Left ventricle myocardium inferior (tissue), 1 donor: Measurements from ENCODE around the gene PGAM1. TPM values are rescaled to one million over a fixed set of nuclear protein-coding genes. Genes with fewer than 3 reads are reported as not detected.
A peak's percentile ranks its signal among the peaks of the same experiment; 100 is the strongest.

ENCODE experiments used
- DNase-seq: peaks from one replicate; pipeline ENCODE4 v3.0.0-alpha.2; 2020
- H3K27ac ChIP-seq: fragments of 200-600 bp; replicated peaks from 2 replicates; pipeline ENCODE4 v1.8.0; 2021
- H3K27me3 ChIP-seq: fragments of 200-600 bp; 2 replicates; pipeline ENCODE4 v1.8.0; 2021; ENCODE audit warnings: low read depth
- H3K36me3 ChIP-seq: fragments of 200-600 bp; 2 replicates; pipeline ENCODE4 v1.8.0; 2021
- H3K4me1 ChIP-seq: fragments of 200-600 bp; 2 replicates; pipeline ENCODE4 v1.8.0; 2021
- H3K4me3 ChIP-seq: fragments of 200-600 bp; 2 replicates; pipeline ENCODE4 v1.8.0; 2021; ENCODE audit warnings: mild to moderate bottlenecking, moderate library complexity
- H3K9me3 ChIP-seq: fragments of 200-600 bp; replicated peaks from 2 replicates; pipeline ENCODE4 v1.8.0; 2021
- intact Hi-C: fragments of 100-400 bp; cut with micrococcal nuclease; formaldehyde crosslinking; loops from one replicate; pipeline ENCODE4 v1.11.0; 2022
- long read RNA-seq: library from polyadenylated mRNA; unstranded; transcript quantifications from one replicate; pipeline ENCODE4 v2.0.0, GENCODE V29; 2021
- total RNA-seq: library from RNA; stranded (reverse); fragmentation: NEBNext Ultra II Directional; extraction: Animal tissue kit (Norgen Biotek cat#: 25700); gene quantifications from one replicate; pipeline ENCODE4 v1.2.1, GENCODE V29; 2021
- TF ChIP-seq, protein P1 (sequence below): fragments of 200-600 bp; IDR thresholded peaks from 2 replicates; pipeline ENCODE4 v1.8.0; 2021; ENCODE audit warnings: antibody characterized with exemption, mild to moderate bottlenecking, borderline replicate concordance
- donor health status: DM: no; HTN: yes; CAD: no; lungs with severe emphysema.

The PGAM1 gene
- total RNA-seq, result 233 TPM
- long read RNA-seq, transcript PGAM1-201 (4 exons, 1,830 nt), result major isoform, 536 of 605 reads
- long read RNA-seq, partial matches to known transcripts, result 65 of 605 reads
- long read RNA-seq, other reads (novel, unspliced or antisense), result 3 of 605 reads

DNA sequence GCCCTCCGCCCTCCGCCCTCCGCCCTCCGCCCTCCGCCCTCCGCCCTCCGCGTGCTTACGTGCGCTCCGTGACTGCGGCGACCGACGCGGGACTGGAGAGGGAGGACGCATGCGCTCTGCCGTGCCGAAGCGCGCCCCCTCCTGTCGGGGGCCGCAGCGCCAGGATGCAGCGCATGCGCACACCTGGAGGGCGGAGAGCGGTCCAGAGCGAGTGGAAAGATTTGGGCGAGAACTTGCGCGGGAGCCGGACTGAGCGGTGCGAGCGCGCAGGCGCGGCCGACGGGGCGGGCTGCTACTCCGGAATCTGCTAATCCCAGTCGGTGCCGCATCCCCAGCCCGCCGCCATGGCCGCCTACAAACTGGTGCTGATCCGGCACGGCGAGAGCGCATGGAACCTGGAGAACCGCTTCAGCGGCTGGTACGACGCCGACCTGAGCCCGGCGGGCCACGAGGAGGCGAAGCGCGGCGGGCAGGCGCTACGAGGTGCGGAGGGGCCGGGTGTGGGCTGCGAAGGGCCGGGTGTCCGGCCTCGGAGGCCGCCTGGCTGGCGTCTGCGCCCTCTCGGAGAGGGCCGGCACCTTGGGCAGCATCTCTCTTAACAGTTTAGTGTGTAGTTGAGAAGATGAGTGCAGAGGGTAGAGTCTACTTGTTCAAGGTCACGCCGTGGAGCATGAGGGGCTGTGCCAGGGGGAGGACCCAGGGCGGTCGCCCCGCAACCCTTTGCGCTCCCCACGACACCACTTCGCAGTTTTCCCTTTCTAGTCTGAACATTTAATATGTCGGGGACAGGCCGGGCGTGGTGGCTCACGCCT is at the start of gene PGAM1:
TSS of gene PGAM1 (plus strand) at position 228 of the 812 bp plus-strand sequence. CDS start at position 345, 117 bp downstream.
- intact Hi-C loops, result no loop called here
- no peaks in the 10 kb centered on the region for H3K9me3 ChIP-seq
- DNase-seq, result peak; percentile 95
- no peaks in the 10 kb centered on the region for H3K27me3 ChIP-seq
- peak within 1 kb of the TSS; percentile 93 for H3K27ac ChIP-seq
- peaks cover 29% of the 10 kb centered on the region for H3K36me3 ChIP-seq
- peaks cover 42% of the 10 kb centered on the region for H3K4me1 ChIP-seq
- peak within 1 kb of the TSS; percentile 95 for H3K4me3 ChIP-seq
- TF ChIP-seq, protein P1, sequence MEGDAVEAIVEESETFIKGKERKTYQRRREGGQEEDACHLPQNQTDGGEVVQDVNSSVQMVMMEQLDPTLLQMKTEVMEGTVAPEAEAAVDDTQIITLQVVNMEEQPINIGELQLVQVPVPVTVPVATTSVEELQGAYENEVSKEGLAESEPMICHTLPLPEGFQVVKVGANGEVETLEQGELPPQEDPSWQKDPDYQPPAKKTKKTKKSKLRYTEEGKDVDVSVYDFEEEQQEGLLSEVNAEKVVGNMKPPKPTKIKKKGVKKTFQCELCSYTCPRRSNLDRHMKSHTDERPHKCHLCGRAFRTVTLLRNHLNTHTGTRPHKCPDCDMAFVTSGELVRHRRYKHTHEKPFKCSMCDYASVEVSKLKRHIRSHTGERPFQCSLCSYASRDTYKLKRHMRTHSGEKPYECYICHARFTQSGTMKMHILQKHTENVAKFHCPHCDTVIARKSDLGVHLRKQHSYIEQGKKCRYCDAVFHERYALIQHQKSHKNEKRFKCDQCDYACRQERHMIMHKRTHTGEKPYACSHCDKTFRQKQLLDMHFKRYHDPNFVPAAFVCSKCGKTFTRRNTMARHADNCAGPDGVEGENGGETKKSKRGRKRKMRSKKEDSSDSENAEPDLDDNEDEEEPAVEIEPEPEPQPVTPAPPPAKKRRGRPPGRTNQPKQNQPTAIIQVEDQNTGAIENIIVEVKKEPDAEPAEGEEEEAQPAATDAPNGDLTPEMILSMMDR, result peak; percentile 69

DNA sequence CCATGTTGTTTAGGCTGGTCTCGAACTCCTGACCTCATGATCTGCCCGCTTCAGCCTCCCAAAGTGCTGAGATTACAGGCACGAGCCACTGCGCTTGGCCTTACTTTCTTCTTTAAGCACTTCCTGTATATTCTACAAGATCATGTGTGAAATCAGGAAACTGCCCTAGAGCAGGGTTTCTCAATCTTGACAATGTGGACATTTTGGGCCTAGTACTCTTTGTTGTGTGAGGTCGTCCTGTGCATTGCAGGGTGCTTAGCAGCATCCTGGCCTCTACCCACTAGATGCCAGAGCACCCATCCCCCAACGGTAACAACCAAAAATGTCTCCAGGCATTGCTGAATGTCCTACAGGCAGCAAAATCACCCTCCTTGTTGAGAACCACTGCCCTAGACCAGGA is 49.6 kb upstream of the PGAM1 start:
- TF ChIP-seq, protein P1, result no peak
- no peak overlapping the region for H3K27ac ChIP-seq
- DNase-seq, result no peak
- no peaks in the 10 kb centered on the region for H3K9me3 ChIP-seq
- no peaks in the 10 kb centered on the region for H3K27me3 ChIP-seq
- intact Hi-C loops, result no loop called here
- H3K4me1 ChIP-seq, result no peaks in the 10 kb centered on the region
- H3K36me3 ChIP-seq, result peaks cover 82% of the 10 kb centered on the region
- H3K4me3 ChIP-seq, result no peak overlapping the region

DNA sequence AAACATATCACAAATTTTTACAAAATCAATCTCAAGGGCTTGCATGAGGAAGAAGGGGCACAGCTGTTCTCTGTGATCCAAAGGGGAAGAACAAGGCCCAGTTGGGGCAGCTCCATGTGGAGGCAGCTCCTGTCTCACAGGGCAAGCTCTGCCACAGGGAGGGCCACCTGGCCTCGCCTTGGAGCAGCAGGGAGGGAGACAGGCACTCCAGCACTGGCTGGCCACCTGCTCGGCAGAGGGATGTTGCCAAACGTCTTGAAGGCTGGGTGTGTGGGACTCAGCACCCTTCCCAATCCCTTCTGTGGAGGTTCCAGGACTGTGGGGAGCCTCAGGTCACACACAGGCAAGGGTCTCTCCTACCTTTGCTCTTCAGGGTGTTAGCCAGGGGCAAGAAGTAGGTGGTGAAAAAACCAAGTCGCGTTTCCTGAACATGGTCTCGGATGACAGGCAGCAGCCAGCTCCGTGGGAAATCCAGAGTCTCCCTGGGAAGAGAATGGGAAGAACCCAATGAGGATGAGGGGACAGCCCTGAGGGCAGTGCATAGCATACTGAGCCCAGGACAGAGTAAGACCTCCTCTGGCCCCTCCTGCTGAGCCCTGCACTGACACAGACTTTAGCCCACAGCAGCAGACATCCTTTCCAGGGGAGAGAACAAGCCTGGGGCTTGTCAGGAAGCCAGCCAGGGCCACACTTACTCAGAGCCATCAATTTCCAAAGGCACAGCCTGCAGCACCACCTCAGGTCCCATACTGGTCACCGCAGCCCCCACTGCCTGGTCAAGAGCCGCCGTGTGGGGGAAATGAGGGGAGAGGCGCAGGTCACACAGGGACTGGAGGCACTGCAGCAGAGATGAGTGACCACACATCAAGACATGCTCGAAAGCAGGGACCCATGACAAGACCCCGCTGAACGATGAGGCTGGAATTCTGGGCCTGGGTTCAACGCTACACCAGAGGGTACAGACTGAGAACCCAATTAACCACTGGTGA is 46.8 kb upstream of the PGAM1 start:
- TF ChIP-seq, protein P1, result no peak
- Histone ChIP-seq H3K27ac (no peak overlapping the region), H3K36me3 (peaks cover 71% of the 10 kb centered on the region), H3K4me3 (no peak overlapping the region), H3K9me3 (no peaks in the 10 kb centered on the region), H3K4me1 (no peaks in the 10 kb centered on the region), H3K27me3 (no peaks in the 10 kb centered on the region)
- intact Hi-C loops, result no loop called here
- no peak for DNase-seq

DNA sequence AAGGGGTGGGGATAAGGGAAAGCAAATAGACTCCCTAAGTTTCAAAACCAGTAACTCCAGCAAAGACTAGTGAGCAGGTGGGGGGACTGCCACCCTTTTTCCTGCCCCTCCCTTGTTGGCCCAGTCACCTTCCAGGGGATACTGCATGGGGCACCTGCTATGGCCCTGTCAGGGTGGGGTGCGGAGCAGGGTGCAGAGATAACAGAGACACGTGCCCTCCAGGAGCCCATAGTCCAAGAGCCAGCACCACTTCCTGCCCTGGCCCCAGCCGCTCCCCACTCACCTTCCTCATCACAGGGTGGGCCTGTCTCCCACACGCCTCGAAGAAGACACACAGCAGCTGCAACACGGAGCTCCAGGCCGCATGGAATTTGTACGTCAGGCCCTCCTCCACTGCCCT is 45.5 kb upstream of the PGAM1 start:
- no peaks in the 10 kb centered on the region for H3K9me3 ChIP-seq
- H3K27ac ChIP-seq, result no peak overlapping the region
- DNase-seq, result no peak
- TF ChIP-seq, protein P1, result no peak
- peaks cover 67% of the 10 kb centered on the region for H3K36me3 ChIP-seq
- intact Hi-C loops, result no loop called here
- peaks cover under 1% of the 10 kb centered on the region for H3K4me1 ChIP-seq
- H3K4me3 ChIP-seq, result no peak overlapping the region
- no peaks in the 10 kb centered on the region for H3K27me3 ChIP-seq

- intact Hi-C loops, result no loop called here
- TF ChIP-seq, protein P1, result no peak
- peaks cover 56% of the 10 kb centered on the region for H3K36me3 ChIP-seq
- H3K4me3 ChIP-seq, result no peak overlapping the region
- no peak for DNase-seq
- no peak overlapping the region for H3K27ac ChIP-seq
- no peaks in the 10 kb centered on the region for H3K27me3 ChIP-seq
- no peaks in the 10 kb centered on the region for H3K9me3 ChIP-seq
- peaks cover 6% of the 10 kb centered on the region for H3K4me1 ChIP-seq
These were observed 44.4 kb upstream of the PGAM1 start for GRCh38 chr10:97381626-97382025.
